NCI-H1436 (cell line): ENCODE results near the gene ZFP36L1.
"Not testable (repeated sequence)": the region's sequence is repeated elsewhere in the genome, so short reads cannot be mapped to it uniquely, and the experiment has no call there.

Experiments used
- DNase-seq: peaks from one replicate; lab custom pipeline; 2025; lab: John Stamatoyannopoulos, UW

The ZFP36L1 gene

GRCh38 chr14:68784226-68784910 lies 8.5 kb downstream of the ZFP36L1 start:
- DNase-seq = no peak

GRCh38 chr14:68783408-68784225 lies 9.2 kb downstream of the ZFP36L1 start:
- DNase-seq = no peak

DNA sequence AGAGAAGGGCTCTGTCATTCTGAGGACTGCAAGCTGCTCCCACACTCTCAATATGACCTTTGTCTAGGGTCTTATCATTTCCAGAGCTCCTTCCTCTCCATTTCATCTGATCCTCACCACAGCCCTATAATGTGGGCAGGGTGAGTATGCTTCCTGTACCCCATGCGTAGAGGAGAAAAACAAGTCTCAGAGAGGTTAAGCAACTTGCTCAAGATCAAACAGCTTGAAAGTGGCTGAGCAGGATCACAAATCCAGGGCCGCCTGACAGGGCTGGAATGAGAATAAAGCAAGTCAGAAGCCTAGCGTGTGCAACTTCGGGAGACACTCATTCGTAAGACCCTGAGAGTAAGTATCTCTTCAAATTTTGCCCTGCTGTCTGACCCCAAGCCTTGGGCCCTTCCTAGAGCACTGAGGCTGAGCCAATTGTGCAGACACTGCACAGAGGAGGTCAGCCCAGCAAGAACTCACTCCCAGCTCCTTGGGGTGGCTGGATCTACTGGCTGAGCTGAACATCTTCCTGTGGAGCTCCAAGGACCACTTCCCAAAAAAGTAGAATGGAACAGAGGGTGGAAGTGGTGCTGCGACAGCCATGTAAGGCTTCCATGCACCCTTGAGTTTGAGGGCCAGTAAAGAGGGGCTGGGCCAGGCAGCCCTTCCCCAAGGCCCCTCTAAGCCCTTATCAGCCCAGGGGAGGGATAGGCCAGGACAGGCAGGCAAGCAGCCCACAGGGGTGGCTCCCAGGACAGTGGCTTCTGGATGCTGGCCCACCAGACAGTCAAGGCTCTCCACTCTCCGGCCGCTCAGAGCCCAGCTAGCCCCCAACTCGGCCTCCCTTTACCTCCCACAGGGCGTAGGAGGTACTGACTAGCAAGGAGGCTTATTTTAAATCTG lies 10.5 kb downstream of the ZFP36L1 start:
- no peak for DNase-seq

GRCh38 chr14:68781161-68782021 lies 11.5 kb downstream of the ZFP36L1 start:
- DNase-seq = no peak

GRCh38 chr14:68780358-68781160 lies 12.3 kb downstream of the ZFP36L1 start:
- no peak for DNase-seq

- no peak for DNase-seq
Measured at GRCh38 chr14:68779761-68780323, 13.0 kb downstream of the ZFP36L1 start.

- DNase-seq = no peak
Measured at GRCh38 chr14:68777644-68778043, 15.2 kb downstream of the ZFP36L1 start.

- DNase-seq = no peak
Measured at GRCh38 chr14:68775614-68776126, 17.2 kb downstream of the ZFP36L1 start.

DNA sequence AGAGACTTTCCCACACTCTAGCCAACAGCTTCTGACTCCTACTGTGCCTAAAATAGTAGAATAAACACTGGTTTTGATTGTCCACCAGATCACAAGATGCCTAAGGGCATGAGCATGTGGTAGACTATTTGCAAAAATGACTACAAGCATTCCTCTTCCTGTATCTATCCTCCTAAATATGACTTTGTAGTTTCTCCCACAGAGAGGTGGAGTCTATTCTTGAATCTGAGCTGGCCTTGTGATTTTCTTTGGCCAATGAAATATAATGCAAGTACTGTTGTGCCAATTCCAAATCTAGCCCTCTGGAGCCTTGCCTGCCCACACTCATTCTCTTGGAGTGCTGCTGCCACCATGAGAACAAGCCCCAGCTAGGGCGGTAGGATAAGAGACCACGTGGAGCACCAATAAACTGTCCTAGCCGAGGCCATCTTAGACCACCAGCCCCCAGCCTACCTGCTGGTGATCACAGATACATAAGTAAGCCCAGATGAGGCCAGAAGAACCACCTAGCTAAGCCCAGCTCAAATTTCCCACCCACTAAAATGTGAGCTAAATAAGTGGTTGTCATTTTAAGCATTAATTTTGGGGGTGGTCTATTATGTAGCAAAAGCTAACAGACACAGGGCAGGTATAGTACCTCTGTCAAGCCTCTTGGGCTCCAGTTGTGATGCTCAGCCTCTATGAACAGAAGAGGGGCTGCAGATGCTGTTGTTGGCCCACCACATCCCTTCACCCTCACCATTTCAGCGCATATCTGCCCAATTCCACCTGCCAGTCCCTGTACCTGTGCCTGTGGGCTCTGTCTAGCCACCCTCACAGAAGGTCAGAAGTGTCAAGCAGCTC lies 17.9 kb downstream of the ZFP36L1 start:
- no peak for DNase-seq

GRCh38 chr14:68772761-68773381 lies 20.0 kb downstream of the ZFP36L1 start:
- DNase-seq = no peak

GRCh38 chr14:68771631-68772030 lies 21.2 kb downstream of the ZFP36L1 start:
- no peak for DNase-seq

DNA sequence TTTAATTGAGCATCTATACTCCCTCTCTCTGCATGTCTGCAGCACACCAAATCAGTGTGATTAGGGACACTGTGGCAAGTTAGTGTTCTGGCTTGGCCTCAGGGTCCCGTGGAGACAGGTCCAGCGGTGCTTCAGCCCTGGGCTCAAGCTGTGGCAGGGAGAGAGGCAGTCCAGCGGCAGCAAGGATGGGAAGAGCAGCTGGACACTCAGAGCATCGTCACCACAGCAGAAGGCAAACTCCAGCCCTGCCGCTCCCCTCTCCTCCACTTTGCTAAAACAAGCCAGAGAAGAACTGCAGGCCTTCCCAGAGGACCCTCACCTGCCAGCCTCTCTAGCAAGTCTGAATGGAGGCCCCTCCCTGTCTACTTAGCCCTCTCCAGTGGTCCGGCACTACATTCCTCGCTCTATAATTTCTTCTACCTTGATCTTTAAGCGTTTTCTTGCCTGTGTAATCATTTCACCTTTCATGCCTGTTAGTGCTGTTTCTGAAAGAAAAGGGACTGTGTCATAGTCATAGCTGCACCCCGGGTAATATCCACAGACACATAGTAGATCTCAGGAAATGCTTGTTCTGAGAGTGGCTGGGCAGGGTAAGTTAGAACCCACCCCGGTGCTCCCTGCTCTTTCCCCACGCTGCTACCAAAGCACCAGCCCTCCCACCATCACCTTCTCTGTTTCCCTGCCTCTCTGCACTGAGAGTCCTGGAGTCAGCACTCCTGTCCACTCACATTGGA lies 22.1 kb downstream of the ZFP36L1 start:
- DNase-seq = no peak

DNA sequence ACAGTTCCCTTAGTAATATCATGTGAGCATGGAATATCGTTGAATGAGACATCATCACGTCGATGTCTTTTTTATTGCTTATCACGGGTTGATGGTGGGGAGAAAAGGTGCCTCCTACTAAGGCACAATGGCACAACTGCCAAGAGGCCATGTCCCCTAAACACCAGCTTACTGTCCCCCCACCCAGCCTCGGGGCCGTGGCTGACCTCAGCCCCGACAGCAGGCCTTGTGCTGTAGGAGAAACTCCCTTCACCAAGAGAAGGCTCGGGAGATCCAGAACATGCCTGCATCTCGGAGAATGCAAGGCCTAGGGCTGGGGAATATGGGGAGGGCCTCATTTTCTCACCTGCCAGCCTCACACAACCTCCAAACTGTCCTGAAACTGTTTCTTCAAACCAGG lies 22.8 kb downstream of the ZFP36L1 start:
- no peak for DNase-seq

GRCh38 chr14:68768316-68768715 lies 24.6 kb downstream of the ZFP36L1 start:
- DNase-seq = no peak

DNA sequence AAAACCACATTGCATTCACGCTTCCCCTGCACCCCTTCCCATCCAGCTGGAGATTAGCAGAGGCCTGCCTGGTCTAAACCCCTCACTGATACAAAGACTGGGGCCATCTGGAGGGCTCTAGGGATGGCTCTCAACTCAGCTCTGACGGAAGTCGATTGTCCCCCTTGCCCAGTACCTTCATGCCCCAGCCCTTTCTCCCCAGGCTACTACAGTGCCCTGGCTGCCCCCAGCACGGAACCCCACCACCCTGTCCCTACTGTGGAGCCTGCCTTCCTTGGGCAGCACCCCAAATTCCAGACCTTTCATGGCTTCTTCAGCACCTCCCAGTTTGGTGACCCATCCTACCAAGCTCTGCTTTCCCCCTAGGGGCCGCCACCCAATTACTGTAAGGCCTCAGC lies 25.6 kb downstream of the ZFP36L1 start:
- no peak for DNase-seq

DNA sequence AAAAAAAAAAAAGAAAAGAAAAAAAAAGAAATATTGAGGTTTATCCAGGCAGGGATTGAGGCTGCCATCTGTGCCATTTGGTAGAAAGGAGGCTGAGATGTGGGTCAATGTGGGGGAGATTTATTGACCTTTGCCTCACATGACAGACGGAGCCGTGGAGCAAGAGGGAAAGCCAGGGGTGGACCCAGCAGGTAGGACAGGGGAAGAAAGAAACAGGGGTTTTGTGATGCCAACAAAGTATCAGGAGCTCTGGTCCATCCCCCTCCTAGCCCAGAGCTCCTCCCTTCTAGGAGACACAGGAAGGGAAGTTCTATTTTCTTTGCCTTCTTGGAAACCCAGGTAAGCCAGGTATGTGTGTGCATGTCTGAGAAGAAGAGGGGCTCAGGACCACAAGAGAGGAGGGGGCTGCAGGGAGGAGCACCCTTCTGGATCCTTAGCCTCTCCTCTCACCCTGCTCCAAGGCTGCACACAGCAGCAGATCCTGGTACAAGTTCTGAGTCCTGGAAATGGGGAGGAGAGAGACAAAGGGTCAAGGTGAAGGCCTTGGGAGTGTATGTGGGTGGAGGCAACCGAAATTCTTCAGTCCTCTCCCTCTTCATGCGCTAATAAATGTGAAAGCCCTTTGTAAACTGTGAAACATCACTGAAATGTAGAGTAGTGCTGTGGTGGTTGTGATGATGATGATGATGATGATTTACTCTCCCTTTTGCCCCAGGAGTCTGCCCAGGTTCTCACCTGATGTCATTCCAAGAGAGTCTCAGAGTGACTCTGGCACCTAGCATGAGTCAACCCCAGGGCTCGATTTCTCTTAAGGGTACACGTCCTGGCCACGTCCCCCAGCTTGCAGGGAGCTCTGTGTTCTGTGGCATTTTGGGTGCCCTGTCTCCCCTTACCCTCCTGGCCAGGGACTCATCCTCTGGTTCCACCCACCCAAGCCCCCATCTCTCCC lies 26.3 kb downstream of the ZFP36L1 start:
- no peak for DNase-seq

GRCh38 chr14:68763843-68764242 lies 29.0 kb downstream of the ZFP36L1 start:
- not testable (repeated sequence) for DNase-seq
